Tibial nerve (tissue), 4 donors: Measurements from ENCODE around the gene SERTAD1. TPM values are rescaled to one million over a fixed set of nuclear protein-coding genes. Genes with fewer than 3 reads are reported as not detected.
A peak's percentile ranks its signal among the peaks of the same experiment; 100 is the strongest.

Experiments
- DNase-seq, 2 donors: peaks; one replicate each; pipeline ENCODE4 v3.0.0-alpha.2; 2019; ENCODE audit warnings: low spot score in 2 of 2
- H3K27ac ChIP-seq, 4 donors: fragments of 200-600 bp; sonication (generic) in 3 of 4; one replicate each; pipeline ENCODE4 v1.5.1; 2017 to 2019; ENCODE audit warnings: mild to moderate bottlenecking in 1 of 4
- H3K27me3 ChIP-seq, 2 donors: fragments of 200-600 bp; sonication (generic) in 1 of 2; one replicate each; pipeline versions ENCODE4 v1.5.1 to v1.6.0; 2017 to 2019
- H3K36me3 ChIP-seq, 3 donors: fragments of 200-600 bp; sonication (generic); one replicate each; pipeline ENCODE4 v1.5.1; 2018 to 2019
- H3K4me1 ChIP-seq, 4 donors: fragments of 200-600 bp; sonication (generic) in 3 of 4; one replicate each; pipeline ENCODE4 v1.5.1; 2017 to 2019
- H3K4me3 ChIP-seq, 4 donors: fragments of 200-600 bp; sonication (generic) in 3 of 4; one replicate each; pipeline ENCODE4 v1.5.1; 2017 to 2019; ENCODE audit warnings: mild to moderate bottlenecking in 1 of 4, moderate library complexity in 1 of 4
- H3K9me3 ChIP-seq, 4 donors: fragments of 200-600 bp; sonication (generic) in 3 of 4; one replicate each; pipeline ENCODE4 v1.5.1; 2017 to 2019
- CTCF ChIP-seq, 5 experiments: fragments of 200-600 bp in 3 of 5; fragments of 450-650 bp in 2 of 5; sonication (generic) in 3 of 5; IDR thresholded peaks; one replicate each; pipeline ENCODE4 v1.5.1; 2016 to 2019; ENCODE audit warnings: antibody characterized with exemption in 5 of 5, mild to moderate bottlenecking in 3 of 5, moderate library complexity in 2 of 5
- EP300 ChIP-seq, 2 donors: sonication (generic); formaldehyde crosslinking; IDR thresholded peaks; one replicate each; pipeline ENCODE4 v1.6.1; 2017; ENCODE audit warnings: antibody characterized with exemption in 2 of 2, mild to moderate bottlenecking in 1 of 2
- POLR2A ChIP-seq, 2 donors: fragments of 450-650 bp; IDR thresholded peaks; one replicate each; pipeline ENCODE4 v1.6.1; 2017; ENCODE audit warnings: antibody characterized with exemption in 2 of 2, mild to moderate bottlenecking in 2 of 2, moderate library complexity in 2 of 2
- WGBS, 2 donors: methylation state at CpG; one replicate each; pipeline ENCODE4 v1.1.5; 2018; 5-methylcytosine and 5-hydroxymethylcytosine counted together
- total RNA-seq, 4 donors: library from RNA; depleted of rRNA; stranded (reverse); fragments of >200 nt; gene quantifications; one replicate each; pipeline ENCODE4 v1.1.0, GENCODE V29; 2016

SERTAD1 gene
- total RNA-seq, 4 donors from 2014 or later, result 18.9 to 22.2 (median 20.4) TPM

- TF ChIP-seq POLR2A (IDR thresholded peaks at IDR 0.05) (no peak), CTCF (IDR thresholded peaks at IDR 0.05) (no peak), EP300 (IDR thresholded peaks at IDR 0.05) (no peak)
Observed at GRCh38 chr19:40450664-40451063, 24.9 kb upstream of the SERTAD1 start.

GRCh38 chr19:40449506-40449905 is 23.7 kb upstream of the SERTAD1 start:
- H3K27me3 ChIP-seq, result no peaks in the 10 kb centered on the region
- no peaks in the 10 kb centered on the region for H3K9me3 ChIP-seq

More at GRCh38 chr19:40450664-40451063, 24.9 kb upstream of the SERTAD1 start:
- no peak overlapping the region for H3K27ac ChIP-seq
- no peaks in the 10 kb centered on the region for H3K9me3 ChIP-seq
- H3K4me1 ChIP-seq, result peaks cover 0 to 3% (median 0%) of the 10 kb centered on the region in 4 donors
- H3K27me3 ChIP-seq, result no peaks in the 10 kb centered on the region
- DNase-seq, result no peak
- WGBS, 2 donors, result 96 to 97% methylated on average over 4 of the region's 4 CpGs
- H3K4me3 ChIP-seq, result no peak overlapping the region
- peaks cover 0 to 80% (median 0%) of the 10 kb centered on the region in 3 donors for H3K36me3 ChIP-seq

GRCh38 chr19:40446263-40446784 is 20.5 kb upstream of the SERTAD1 start:
- peaks cover 0 to 53% (median 0%) of the 10 kb centered on the region in 3 donors for H3K36me3 ChIP-seq
- no peak for DNase-seq
- H3K9me3 ChIP-seq, result no peaks in the 10 kb centered on the region
- peaks cover 0 to 28% (median 9%) of the 10 kb centered on the region in 4 donors for H3K4me1 ChIP-seq
- peak overlapping the region in 1 of 4 donors; percentile 99 for H3K27ac ChIP-seq
- no peak for TF ChIP-seq EP300 (IDR thresholded peaks at IDR 0.05)
- TF ChIP-seq CTCF (IDR thresholded peaks at IDR 0.05), result no peak
- no peak for TF ChIP-seq POLR2A (IDR thresholded peaks at IDR 0.05)
- WGBS, 2 donors, result 68 to 76% methylated on average over 8 of the region's 8 CpGs
- H3K27me3 ChIP-seq, result no peaks in the 10 kb centered on the region
- no peak overlapping the region for H3K4me3 ChIP-seq

More at GRCh38 chr19:40449506-40449905, 23.7 kb upstream of the SERTAD1 start:
- DNase-seq, result no peak
- H3K4me3 ChIP-seq, result no peak overlapping the region
- 83 to 89% methylated on average over 4 of the region's 4 CpGs for WGBS, 2 donors
- TF ChIP-seq CTCF (IDR thresholded peaks at IDR 0.05) (no peak), POLR2A (IDR thresholded peaks at IDR 0.05) (no peak), EP300 (IDR thresholded peaks at IDR 0.05) (no peak)
- H3K4me1 ChIP-seq, result peaks cover 0 to 13% (median 0%) of the 10 kb centered on the region in 4 donors
- H3K36me3 ChIP-seq, result peaks cover 0 to 68% (median 0%) of the 10 kb centered on the region in 3 donors
- no peak overlapping the region for H3K27ac ChIP-seq

- Histone ChIP-seq H3K4me1 (peaks cover 0 to 33% (median 9%) of the 10 kb centered on the region in 4 donors), H3K27ac (peak overlapping the region in 1 of 4 donors; percentile 99), H3K9me3 (no peaks in the 10 kb centered on the region), H3K4me3 (no peak overlapping the region), H3K36me3 (peaks cover 0 to 53% (median 0%) of the 10 kb centered on the region in 3 donors), H3K27me3 (no peaks in the 10 kb centered on the region)
- no peak for DNase-seq
- TF ChIP-seq CTCF (IDR thresholded peaks at IDR 0.05), result no peak
- no peak for TF ChIP-seq POLR2A (IDR thresholded peaks at IDR 0.05)
- no peak for TF ChIP-seq EP300 (IDR thresholded peaks at IDR 0.05)
- 62 to 67% methylated on average over 9 of the region's 9 CpGs for WGBS, 2 donors
Observed at GRCh38 chr19:40445780-40446262, 20.0 kb upstream of the SERTAD1 start.

DNA sequence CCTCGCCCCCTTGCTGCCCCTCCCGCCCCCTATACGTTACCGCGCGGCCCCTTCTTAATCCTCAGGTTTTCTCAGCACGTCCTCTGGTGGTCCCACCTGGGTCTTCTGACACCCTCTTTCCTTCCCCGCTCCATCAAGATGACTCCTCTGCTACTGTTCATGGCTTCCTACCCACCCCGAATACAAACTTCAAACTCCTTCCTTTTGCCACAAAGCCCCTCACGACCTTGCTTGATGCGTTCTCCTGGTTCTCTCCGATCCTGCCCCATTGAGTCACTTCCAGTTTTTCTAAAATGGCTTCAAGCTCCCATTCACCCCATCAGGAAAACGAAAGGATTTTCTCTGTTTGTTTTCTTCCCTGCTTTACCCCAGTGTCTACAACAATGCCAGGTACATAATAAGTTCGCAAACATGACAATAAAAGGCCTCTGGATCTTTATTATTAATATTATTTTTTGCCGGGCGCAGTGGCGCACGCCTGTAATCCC is 19.1 kb upstream of the SERTAD1 start:
- DNase-seq, result no peak
- H3K4me1 ChIP-seq, result peaks cover 0 to 34% (median 9%) of the 10 kb centered on the region in 4 donors
- WGBS, 2 donors, result 17 to 19% methylated on average over 17 to 18 of the region's 18 CpGs
- TF ChIP-seq POLR2A (IDR thresholded peaks at IDR 0.05) (no peak), EP300 (IDR thresholded peaks at IDR 0.05) (no peak), CTCF (IDR thresholded peaks at IDR 0.05) (peak in 2 of 5 experiments; percentile 7 to 11)
- H3K4me3 ChIP-seq, result peak overlapping the region; percentile 59 to 97 (median 88)
- H3K27me3 ChIP-seq, result no peaks in the 10 kb centered on the region
- H3K27ac ChIP-seq, result peak overlapping the region; percentile 99 to 100 (median 99)
- H3K9me3 ChIP-seq, result no peaks in the 10 kb centered on the region
- peaks cover 0 to 54% (median 0%) of the 10 kb centered on the region in 3 donors for H3K36me3 ChIP-seq
